HG03354 (cell line): ENCODE data around the gene INPP5D.
A peak's percentile ranks its signal among the peaks of the same experiment; 100 is the strongest.
"Not testable (repeated sequence)": the region's sequence is repeated elsewhere in the genome, so short reads cannot be mapped to it uniquely, and the experiment has no call there.

Experiments used
- ATAC-seq: cut with Tn5 transposase; IDR thresholded peaks from one replicate; pipeline ENCODE4 v1.9.1; 2021; ENCODE audit warnings: mild to moderate bottlenecking; ENCODE audit not compliant: unreplicated experiment, poor library complexity, severe bottlenecking

Gene INPP5D

GRCh38 chr2:233108611-233109490 lies 48.7 kb downstream of the INPP5D start:
- no peak for ATAC-seq

GRCh38 chr2:233111427-233111826 lies 51.3 kb downstream of the INPP5D start:
- ATAC-seq, result no peak

- no peak for ATAC-seq
Measured at GRCh38 chr2:233112329-233112728, 52.2 kb downstream of the INPP5D start.

GRCh38 chr2:233112776-233113452 lies 52.8 kb downstream of the INPP5D start:
- ATAC-seq, result no peak

- ATAC-seq, result no peak
Measured at GRCh38 chr2:233114421-233114861, 54.3 kb downstream of the INPP5D start.

GRCh38 chr2:233115121-233115520 lies 55.0 kb downstream of the INPP5D start:
- no peak for ATAC-seq

GRCh38 chr2:233115741-233116140 lies 55.6 kb downstream of the INPP5D start:
- no peak for ATAC-seq

GRCh38 chr2:233116946-233117345 lies 56.8 kb downstream of the INPP5D start:
- ATAC-seq, result no peak

GRCh38 chr2:233117351-233117750 lies 57.2 kb downstream of the INPP5D start:
- ATAC-seq, result no peak

- ATAC-seq, result no peak
Measured at GRCh38 chr2:233117811-233118647, 57.9 kb downstream of the INPP5D start.

GRCh38 chr2:233118648-233119000 lies 58.5 kb downstream of the INPP5D start:
- no peak for ATAC-seq

- ATAC-seq, result no peak
Measured at GRCh38 chr2:233119123-233119522, 59.0 kb downstream of the INPP5D start.

GRCh38 chr2:233119806-233120205 lies 59.7 kb downstream of the INPP5D start:
- ATAC-seq, result no peak

GRCh38 chr2:233120459-233120858 lies 60.3 kb downstream of the INPP5D start:
- ATAC-seq, result no peak

GRCh38 chr2:233121856-233122255 lies 61.7 kb downstream of the INPP5D start:
- no peak for ATAC-seq

GRCh38 chr2:233122541-233122940 lies 62.4 kb downstream of the INPP5D start:
- ATAC-seq, result no peak

- ATAC-seq, result not testable (repeated sequence)
Measured at GRCh38 chr2:233123576-233123975, 63.4 kb downstream of the INPP5D start.

- peak; percentile 91 for ATAC-seq
Measured at GRCh38 chr2:233124421-233125080, 64.4 kb downstream of the INPP5D start.

GRCh38 chr2:233125455-233126065 lies 65.4 kb downstream of the INPP5D start:
- no peak for ATAC-seq
